Measurements from ENCODE around the gene SRPK3.

Gene SRPK3

DNA sequence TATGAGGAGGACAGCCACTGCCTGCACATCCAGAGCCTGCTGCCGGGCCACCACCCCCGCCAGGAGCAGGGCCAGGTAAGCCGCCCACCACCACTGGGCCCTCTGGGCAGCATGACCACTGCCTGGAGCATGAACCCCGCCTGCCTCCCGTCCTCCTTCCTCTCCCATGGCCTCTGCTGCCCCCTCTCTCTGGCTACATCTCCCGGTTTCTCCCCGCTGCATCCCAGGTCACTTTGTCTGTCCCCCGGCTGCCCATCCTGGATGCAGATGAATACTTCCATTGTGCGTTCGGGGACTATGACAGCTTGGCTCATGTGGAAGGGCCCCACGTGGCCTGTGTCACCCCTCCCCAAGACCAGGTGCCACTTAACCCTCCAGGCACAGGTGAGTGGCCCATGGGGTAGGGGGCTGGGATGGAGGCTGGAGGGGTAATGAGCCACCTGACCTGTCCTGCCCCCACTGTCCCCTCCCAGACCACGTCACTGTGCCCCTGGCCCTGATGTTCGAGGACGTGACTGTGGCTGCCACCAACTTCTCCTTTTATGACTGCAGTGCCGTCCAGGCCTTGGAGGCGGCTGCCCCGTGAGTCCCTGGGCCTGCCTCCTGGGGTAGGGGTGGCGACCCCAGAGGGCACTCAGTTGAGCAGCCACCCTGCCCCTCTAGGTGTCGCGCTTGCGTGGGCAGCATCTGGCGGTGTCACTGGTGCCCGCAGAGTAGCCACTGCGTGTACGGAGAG lies 10.8 kb upstream of the SRPK3 start:
- no peak for DNase-seq

DNA sequence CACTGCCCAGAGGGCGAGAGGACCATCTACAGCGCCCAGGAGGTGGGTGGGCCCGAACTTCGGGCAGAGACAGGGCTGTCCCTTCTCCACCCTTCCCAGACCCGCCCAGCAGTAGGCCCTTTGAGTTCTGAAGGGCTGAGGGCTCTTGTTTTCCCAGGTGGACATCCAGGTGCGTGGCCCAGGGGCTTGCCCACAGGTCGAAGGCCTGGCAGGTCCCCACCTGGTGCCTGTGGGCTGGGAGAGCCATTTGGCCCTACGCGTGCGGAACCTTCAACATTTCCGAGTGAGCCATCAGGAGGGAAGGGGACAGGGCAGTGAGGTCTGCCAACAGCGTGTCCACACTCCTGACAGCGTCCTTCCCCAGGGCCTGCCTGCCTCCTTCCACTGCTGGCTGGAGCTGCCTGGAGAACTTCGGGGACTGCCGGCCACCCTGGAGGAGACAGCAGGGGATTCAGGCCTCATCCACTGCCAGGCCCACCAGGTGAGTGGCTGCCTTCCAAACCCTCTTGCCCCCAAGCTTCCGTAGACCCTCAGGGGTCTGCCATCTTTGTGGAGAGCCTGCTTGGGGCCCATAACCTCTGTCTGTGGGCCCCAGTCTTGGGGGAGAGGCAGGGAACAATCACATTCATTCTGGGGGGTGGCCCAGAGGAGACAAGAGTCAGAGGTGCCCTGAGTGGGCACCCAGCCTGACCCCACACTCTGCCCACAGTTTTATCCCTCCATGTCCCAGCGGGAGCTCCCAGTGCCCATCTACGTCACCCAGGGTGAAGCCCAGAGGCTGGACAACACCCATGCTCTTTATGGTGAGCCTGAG lies 10.0 kb upstream of the SRPK3 start:
- no peak for DNase-seq

DNA sequence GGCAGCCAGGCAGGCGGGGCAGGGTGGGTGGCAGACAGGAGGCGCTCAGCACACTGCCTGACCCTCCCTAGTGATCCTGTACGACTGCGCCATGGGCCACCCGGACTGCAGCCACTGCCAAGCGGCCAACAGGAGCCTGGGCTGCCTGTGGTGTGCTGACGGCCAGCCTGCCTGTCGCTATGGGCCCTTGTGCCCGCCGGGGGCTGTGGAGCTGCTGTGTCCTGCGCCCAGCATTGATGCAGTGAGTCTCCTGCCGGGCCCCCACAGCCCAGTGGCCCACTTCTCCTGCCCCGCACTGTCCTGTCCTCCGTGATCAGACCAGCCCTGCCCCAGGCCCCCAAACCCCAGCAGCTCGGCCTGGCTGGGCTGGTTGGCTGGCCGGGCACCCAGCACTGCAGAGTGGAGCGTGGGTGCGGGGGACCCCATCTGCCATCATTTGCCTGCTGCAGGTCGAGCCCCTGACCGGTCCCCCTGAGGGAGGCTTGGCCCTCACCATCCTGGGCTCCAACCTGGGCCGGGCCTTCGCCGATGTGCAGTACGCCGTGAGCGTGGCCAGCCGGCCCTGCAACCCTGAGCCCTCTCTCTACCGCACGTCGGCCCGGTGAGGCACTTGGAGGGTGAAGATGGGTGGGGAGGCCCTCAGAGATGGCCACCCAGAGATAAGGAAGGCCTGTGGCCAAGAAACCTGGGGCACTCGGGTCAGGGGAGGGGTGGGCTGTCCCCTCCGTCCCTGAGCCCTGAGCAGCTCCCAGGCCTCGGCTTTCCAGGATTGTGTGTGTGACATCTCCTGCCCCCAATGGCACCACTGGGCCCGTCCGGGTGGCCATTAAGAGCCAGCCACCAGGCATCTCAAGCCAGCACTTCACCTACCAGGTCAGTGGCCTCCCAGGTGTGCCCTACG lies 9.2 kb upstream of the SRPK3 start:
- no peak for DNase-seq

DNA sequence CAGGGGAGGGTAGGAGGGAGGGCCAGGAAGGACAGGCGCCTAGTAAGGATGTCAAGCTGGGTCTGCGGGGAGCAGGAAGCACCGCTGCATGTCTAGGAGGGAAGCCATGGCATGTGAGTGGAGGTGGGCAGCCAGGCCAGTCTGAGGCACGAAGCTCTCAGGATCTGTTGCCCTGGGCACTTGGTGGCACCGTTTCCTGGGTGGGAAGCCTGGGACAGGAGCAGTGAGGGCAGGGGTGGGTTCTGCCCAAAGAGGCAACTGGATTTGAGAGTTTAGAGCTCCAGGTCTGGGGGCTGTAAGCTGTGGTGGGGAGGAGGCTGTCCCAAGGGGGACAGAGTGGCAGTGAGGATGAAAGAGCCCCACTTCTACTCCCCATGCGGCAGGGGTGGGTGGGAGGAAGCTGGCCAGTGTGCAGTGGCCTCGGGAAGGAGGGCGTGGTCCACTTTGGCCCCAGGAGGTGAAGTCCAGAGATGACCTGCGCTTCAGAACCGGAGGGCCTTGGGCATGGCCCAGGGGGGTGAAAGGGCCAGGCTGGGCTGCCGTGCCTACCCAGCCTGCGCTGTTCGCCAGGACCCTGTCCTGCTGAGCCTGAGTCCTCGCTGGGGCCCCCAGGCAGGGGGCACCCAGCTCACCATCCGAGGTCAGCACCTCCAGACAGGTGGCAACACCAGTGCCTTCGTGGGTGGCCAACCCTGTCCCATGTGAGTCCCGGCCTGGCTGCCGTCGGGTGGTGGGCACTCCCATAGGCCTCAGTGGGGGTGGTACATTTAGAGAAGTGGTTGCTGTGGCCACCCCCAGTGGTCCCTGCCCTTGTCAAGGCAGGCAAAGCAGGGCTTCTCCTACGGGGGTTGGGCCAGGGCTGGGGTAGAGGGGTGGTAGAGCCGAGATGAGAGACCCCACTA lies 8.3 kb upstream of the SRPK3 start:
- DNase-seq: no peak

DNA sequence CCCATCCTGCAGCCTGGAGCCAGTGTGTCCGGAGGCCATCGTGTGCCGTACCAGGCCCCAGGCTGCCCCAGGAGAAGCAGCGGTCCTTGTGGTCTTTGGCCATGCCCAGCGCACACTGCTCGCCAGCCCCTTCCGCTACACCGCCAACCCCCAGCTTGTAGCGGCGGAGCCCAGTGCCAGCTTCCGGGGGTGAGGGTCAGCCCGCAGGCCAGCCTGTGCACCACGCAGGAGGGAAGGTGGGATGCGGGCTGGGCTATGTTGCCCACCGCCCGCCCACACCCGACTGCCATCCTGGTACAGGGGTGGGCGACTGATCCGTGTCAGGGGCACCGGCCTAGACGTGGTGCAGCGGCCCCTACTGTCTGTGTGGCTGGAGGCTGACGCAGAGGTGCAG lies 7.6 kb upstream of the SRPK3 start:
- no peak for DNase-seq

DNA sequence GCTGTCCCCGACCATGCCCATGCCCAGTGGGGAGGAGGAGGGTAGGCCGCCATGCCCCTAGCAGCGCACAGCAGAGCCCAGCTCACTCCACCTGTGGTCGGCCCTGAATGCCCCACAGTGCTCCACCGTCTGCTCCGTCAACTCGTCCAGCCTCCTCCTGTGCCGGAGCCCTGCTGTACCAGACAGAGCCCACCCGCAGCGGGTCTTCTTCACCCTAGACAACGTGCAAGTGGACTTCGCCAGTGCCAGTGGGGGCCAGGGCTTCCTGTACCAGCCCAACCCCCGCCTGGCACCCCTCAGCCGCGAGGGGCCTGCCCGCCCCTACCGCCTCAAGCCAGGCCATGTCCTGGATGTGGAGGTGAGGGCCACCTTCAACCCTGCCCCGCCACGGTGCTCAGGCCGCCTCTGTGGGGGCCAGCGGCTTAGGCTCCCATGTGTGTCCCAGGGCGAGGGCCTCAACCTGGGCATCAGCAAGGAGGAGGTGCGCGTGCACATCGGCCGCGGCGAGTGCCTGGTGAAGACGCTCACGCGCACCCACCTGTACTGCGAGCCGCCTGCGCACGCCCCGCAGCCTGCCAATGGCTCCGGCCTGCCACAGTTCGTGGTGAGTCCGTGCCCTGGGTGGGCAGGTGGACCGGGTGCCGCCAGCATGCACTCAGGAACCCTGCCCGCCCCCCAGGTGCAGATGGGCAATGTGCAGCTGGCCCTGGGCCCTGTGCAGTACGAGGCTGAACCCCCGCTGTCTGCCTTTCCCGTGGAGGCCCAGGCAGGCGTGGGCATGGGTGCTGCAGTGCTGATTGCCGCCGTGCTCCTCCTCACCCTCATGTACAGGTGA lies 6.9 kb upstream of the SRPK3 start:
- no peak for DNase-seq

DNA sequence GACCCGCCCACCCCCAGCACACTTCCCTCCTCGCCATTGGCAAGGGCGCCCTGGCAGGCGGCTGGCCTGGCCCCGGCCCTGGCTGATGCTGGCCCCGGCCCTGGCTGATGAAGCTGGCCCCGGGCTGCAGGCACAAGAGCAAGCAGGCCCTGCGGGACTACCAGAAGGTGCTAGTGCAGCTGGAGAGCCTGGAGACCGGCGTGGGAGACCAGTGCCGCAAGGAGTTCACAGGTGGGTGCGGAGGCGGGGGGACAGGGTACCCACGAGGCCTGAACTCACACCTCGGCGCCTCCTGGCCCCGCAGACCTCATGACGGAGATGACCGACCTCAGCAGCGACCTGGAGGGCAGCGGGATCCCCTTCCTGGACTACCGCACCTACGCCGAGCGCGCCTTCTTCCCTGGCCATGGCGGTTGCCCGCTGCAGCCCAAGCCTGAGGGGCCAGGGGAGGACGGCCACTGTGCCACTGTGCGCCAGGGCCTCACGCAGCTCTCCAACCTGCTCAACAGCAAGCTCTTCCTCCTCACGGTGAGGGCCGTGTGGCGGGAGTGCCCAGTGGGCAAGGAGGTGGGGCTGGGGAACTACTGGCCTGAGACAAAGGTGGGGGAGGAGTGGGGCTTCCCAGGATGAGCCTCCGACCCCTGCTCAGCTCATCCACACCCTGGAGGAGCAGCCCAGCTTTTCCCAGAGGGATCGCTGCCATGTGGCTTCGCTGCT lies 6.1 kb upstream of the SRPK3 start:
- DNase-seq: no peak

DNA sequence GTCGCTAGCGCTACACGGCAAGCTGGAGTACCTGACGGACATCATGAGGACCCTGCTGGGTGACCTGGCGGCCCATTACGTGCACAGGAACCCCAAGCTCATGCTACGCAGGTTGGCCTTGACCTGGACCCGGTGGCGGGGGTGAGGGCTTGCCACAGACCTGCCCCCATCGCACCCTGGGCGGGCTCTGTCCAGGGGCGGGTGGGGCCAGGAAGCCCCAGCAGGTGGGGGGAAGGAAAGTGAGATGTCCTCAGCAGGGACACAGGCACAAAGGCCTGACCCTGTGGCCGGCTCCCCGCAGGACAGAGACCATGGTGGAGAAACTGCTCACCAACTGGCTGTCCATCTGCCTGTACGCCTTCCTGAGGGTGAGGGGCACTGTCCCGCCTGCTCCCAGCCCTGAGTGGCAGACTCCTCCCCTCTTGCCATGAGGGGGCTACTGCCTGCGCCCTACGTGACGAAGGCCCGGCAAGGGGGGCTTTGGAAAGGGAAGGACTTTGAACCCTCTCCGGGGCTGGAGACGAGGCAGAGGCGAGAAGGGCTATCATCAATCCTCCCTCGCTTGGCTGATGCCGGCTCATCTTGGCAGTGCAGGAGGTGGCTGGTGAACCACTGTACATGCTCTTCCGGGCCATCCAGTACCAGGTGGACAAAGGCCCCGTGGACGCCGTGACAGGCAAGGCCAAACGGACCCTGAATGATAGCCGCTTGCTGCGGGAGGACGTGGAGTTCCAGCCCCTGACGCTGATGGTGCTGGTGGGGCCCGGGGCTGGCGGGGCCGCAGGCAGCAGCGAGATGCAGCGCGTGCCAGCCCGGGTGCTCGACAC lies 5.3 kb upstream of the SRPK3 start:
- DNase-seq: no peak

DNA sequence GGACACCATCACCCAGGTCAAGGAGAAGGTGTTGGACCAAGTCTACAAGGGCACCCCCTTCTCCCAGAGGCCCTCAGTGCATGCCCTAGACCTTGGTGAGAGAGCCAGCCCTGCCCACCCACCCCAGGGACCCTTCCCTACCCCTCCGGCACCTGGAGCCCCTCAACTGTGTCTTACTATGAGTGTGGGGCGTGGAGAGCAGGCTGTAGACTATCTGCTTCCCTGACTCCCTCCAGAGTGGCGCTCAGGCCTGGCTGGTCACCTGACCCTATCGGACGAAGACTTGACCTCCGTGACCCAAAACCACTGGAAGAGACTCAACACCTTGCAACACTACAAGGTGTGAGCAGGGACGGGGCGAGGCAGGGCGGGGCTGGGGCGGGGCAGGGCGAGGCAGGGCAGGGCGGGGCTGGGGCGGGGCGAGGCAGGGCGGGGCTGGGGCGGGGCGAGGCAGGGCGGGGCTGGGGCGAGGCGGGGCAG lies 4.7 kb upstream of the SRPK3 start:
- DNase-seq: no peak

DNA sequence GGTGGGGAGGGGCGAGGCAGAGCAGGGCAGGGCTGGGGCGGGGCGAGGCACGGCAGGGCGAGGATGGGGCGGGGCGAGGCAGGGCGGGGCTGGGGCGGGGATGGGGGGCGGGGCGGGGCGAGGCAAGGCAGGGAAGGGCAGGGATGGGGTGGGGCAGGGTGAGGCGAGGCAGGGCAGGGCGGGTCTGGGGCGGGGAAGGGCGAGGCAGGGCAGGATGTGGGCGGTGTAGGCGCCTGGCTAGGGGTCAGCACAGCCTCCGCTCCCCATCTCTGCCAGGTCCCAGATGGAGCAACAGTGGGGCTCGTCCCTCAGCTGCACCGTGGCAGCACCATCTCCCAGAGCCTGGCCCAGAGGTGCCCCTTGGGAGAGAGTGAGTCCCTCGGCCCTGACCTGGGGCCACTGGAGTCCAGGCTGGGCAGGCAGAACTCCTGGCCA lies 4.2 kb upstream of the SRPK3 start:
- DNase-seq: no peak

DNA sequence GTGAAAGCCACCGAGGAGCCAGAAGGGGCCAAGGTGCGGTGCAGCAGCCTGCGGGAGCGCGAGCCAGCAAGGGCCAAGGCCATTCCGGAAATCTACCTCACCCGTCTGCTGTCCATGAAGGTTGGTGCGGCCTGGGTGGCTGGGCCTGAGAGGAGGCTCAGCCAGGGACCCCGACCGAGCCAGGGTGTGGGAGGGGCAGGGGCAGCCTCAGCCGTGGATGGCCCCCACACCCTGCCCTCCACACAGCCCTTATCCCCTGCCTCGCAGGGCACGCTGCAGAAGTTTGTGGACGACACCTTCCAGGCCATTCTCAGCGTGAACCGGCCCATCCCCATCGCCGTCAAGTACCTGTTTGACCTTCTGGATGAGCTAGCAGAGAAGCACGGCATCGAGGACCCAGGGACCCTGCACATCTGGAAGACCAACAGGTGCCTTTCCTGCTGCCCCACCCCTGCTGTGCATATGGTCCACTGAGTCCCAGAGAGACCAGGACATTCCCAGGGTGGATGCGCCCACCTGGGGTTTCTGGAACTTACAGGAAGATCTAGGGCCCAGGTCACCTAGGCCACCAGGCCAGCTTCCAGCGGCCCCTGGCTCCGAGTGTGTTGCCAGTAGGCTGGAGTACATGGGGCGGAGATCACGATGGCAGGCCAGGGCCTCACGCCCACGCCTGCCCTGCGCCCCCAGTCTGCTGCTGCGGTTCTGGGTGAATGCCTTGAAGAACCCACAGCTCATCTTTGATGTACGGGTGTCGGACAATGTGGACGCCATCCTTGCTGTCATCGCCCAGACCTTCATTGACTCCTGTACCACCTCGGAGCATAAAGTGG lies 3.4 kb upstream of the SRPK3 start:
- DNase-seq: no peak

DNA sequence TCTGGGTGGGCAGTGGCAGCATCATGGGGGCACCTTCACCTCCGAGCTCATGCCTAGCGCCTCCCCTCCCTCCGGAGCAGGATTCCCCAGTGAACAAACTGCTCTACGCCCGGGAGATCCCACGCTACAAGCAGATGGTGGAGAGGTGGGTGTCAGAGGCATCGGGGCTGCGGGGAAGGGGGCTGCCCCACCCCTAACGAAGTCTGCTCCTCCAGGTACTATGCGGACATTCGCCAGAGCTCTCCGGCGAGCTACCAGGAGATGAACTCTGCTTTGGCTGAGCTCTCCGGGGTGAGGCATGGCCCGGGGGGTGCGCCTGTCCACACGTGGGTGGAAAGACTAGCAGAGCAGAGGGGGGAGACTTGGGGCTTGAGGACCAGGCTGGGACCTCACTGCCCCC lies 2.7 kb upstream of the SRPK3 start:
- DNase-seq: no peak

DNA sequence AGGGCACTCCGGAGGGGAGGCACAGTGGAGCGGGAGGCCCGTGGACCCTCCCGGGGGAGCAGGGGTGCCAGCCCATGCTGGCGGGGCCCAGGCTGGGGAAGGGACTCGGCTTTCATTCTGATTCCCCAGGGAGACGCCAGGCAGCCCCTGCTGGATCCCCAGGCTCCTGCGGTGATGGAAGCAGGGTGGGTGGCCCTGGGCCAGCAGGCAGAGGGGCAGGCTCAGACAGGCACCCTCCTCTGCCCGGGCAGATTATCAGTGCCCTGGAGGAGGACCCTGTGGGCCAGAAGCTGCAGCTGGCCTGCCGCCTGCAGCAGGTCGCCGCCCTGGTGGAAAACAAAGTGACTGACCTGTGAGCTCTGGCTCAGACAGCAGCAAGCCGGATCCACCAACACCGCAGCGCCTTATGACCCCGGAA lies 2.1 kb upstream of the SRPK3 start:
- no peak for DNase-seq

DNA sequence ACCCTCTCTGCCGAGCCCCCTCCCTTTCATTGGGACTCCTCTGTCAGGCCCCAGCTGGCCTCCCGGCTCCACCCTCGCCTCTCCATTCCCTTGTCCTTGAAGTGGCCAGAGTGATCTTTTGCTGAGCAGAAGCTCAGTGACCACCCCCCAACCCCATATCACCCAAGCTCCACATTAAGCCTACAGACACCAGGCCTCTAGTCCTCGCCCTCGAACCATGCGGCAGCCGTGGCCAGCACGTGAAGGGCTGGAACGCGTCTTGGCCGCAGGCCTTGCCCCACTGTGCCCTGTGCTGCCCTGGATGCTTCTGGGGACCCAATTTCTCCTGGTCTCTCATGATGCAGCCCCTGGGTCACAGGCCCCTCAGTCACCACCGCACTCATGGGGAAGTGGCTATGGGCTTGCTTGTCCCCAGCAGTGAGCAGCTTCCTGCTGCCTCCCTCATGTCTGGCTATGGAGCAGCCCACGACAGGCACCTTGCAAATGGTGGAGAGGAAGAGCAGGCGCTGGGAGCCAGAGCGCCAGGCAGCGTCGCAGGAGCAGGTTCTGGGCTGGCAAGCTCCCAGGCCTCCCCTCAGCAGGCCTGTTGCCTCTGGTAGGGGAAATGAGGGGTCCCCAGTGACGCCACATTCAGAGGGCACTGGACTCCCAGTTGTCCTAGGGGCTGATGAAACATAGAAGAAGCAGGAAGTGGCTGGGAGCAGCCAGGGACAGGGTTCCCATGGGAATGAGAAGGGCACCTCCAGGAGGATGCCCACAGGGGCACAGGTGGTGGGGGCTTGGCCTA lies 757 bp upstream of the SRPK3 start:
- no peak for DNase-seq

DNA sequence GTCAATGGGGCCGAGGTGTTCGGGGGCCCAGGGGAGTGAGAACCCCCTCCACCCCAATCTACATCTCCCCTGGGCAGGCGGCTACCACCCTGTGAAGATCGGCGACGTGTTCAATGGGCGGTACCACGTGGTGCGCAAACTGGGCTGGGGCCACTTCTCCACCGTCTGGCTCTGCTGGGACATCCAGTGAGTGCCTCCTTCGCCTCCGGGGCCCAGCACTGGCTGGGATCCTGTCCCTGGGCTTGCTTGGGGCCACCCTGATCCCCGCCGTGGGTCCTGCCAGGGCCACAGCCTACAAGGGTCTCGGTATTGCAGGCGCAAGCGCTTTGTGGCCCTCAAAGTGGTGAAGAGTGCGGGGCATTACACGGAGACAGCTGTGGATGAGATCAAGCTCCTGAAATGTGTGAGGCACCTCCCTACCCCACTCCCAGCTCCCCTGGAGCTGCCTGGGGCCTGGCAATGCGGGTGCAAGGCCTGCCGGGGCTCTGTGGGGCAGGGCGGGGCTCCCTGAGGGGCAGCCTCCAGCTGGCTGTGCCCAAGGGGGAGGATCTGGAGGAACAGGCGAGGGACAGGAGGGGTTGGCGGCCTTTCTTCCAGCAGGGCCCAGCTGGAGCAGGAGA lies 697 bp downstream of the SRPK3 start:
- no peak for DNase-seq

DNA sequence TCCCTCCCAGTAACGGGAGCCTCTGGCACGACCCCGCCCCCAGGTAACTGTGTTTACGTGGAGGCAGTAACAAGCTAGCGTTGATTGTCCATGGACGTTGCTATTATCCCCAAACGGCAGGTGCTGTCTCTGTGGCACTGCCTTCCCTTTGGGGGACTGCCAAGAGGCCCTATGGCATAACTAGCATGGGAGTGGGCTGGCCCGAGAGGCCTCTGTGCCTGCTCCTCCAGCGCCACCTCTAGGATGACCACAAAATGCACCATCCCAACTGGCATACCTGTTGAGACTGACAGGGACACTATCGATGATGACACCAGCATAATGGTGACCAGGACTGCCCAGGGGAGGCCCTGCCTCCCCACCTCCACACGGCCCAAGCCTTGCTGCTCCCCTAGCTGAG lies 1.5 kb downstream of the SRPK3 start:
- DNase-seq: no peak

DNA sequence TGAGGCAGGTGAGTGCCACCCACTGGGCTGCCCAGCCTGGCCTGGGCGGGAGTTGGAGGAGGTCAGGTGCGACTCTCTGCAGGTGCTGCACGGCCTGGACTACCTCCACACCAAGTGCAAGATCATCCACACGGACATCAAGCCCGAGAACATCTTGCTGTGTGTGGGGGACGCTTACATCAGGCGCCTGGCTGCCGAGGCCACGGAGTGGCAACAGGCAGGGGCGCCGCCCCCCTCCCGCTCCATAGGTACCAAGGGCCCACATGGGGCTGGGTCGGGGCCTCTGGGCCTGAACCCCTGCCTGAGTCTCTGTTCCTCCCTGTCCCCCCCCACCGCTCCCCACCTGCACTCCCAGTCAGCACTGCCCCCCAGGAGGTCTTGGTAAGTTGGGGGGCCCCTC lies 2.0 kb downstream of the SRPK3 start:
- no peak for DNase-seq

All from right kidney (tissue), 1 donor.